MM.1S (cell line): ENCODE measurements around the gene P4HTM.

ENCODE experiments used
- DNase-seq: peaks from one replicate; pipeline ENCODE4 v3.0.0-alpha.2; 2015
- H2AFZ ChIP-seq: fragments of 300-600 bp; sonication (generic); 2 replicates; pipeline ENCODE4 v1.6.0; 2016; ENCODE audit warnings: antibody characterized with exemption, low read length
- H3F3A ChIP-seq: fragments of 300-600 bp; sonication (generic); 2 replicates; pipeline ENCODE4 v1.6.1; 2016; ENCODE audit warnings: mild to moderate bottlenecking, antibody characterized with exemption, low read length, moderate library complexity, mixed read lengths; ENCODE audit not compliant: insufficient read depth
- H3K27ac ChIP-seq: fragments of 300-600 bp; sonication (generic); 2 replicates; pipeline ENCODE4 v1.5.1; 2016; ENCODE audit warnings: mild to moderate bottlenecking, low read length
- H3K27me3 ChIP-seq: fragments of 300-600 bp; sonication (generic); replicated peaks from 2 replicates; pipeline ENCODE4 v1.6.0; 2016; ENCODE audit warnings: low read length; ENCODE audit not compliant: insufficient read depth
- H3K36me3 ChIP-seq: fragments of 300-600 bp; sonication (generic); replicated peaks from 2 replicates; pipeline ENCODE4 v1.6.1; 2016; ENCODE audit warnings: mild to moderate bottlenecking, low read length, mixed read lengths; ENCODE audit not compliant: insufficient read depth
- H3K4me1 ChIP-seq: fragments of 300-600 bp; sonication (generic); 2 replicates; pipeline ENCODE4 v1.6.1; 2016; ENCODE audit warnings: low read length, mixed read lengths
- H3K4me2 ChIP-seq: fragments of 300-600 bp; sonication (generic); 2 replicates; pipeline ENCODE4 v1.6.0; 2016; ENCODE audit warnings: low read depth, low read length
- H3K4me3 ChIP-seq: fragments of 300-600 bp; sonication (generic); 2 replicates; pipeline ENCODE4 v1.5.1; 2016; ENCODE audit warnings: low read length, mixed read lengths
- H3K79me2 ChIP-seq: fragments of 300-600 bp; sonication (generic); 2 replicates; pipeline ENCODE4 v1.6.1; 2016; ENCODE audit warnings: mixed run types, low read length, mixed read lengths
- H3K9ac ChIP-seq: fragments of 300-600 bp; sonication (generic); 2 replicates; pipeline ENCODE4 v1.6.1; 2016; ENCODE audit warnings: low read length, mixed read lengths
- H3K9me2 ChIP-seq: fragments of 300-600 bp; sonication (generic); replicated peaks from 2 replicates; pipeline ENCODE4 v1.6.1; 2016; ENCODE audit warnings: mild to moderate bottlenecking, low read length, mixed read lengths; ENCODE audit not compliant: insufficient read depth
- H3K9me3 ChIP-seq: fragments of 300-600 bp; sonication (generic); replicated peaks from 2 replicates; pipeline ENCODE4 v1.6.1; 2016; ENCODE audit warnings: mild to moderate bottlenecking, low read length, mixed read lengths; ENCODE audit not compliant: insufficient read depth
- H4K20me1 ChIP-seq: fragments of 300-600 bp; sonication (generic); 2 replicates; pipeline ENCODE4 v1.6.1; 2016; ENCODE audit warnings: mild to moderate bottlenecking, low read length, moderate library complexity, mixed read lengths; ENCODE audit not compliant: insufficient read depth
- CTCF ChIP-seq: fragments of 300-600 bp; sonication (generic); IDR thresholded peaks from 2 replicates; pipeline ENCODE4 v1.5.1; 2016; ENCODE audit warnings: antibody characterized with exemption, low read length, mixed read lengths
- EZH2 ChIP-seq: fragments of 300-600 bp; sonication (generic); optimal IDR thresholded peaks from 2 replicates; pipeline ENCODE3; 2017; ENCODE audit warnings: low read depth, mild to moderate bottlenecking, antibody characterized with exemption, low read length, mixed read lengths
- EZH2phosphoT487 ChIP-seq: fragments of 300-600 bp; sonication (generic); IDR thresholded peaks from 2 replicates; pipeline ENCODE4 v1.6.1; 2018; ENCODE audit warnings: antibody characterized with exemption, low read length

P4HTM gene

DNA sequence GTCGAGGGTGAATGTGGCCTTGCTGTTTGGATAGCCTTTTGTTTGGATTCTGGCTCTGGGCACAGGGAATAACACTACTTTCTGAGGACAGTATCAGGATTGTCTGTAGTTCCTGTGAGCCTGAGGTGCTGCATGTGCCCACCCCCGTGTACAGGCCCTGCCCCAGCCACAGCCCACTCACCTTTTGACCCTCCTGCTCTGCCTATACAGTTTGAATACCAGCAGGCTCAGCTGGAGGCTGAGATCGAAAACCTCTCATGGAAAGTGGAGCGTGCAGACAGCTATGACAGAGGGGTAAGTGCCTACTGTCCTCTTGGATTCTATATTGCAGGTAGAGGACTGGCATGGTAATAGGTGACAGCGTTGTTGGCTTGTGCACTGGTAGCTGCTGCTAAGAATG lies 7.4 kb upstream of the P4HTM start:
- Histone ChIP-seq H3K36me3 (peaks cover 4% of the 10 kb centered on the region), H3K79me2 (no peaks in the 10 kb centered on the region; the same call in 1 of the 2 replicates), H3K4me2 (no peak overlapping the region), H3K4me1 (no peaks in the 10 kb centered on the region), H2AFZ (no peak overlapping the region), H4K20me1 (no peaks in the 10 kb centered on the region), H3K9me2 (no peaks in the 10 kb centered on the region), H3K27me3 (no peaks in the 10 kb centered on the region), H3F3A (no peaks in the 10 kb centered on the region), H3K27ac (no peak overlapping the region), H3K9ac (no peak overlapping the region), H3K4me3 (no peak overlapping the region), H3K9me3 (no peaks in the 10 kb centered on the region)
- no peak for DNase-seq
- TF ChIP-seq EZH2, result no peak
- no peak for TF ChIP-seq CTCF
- no peak for TF ChIP-seq EZH2phosphoT487

GRCh38 chr3:48983096-48983495 lies 6.9 kb upstream of the P4HTM start:
- no peak overlapping the region for H3K27ac ChIP-seq
- peaks cover 4% of the 10 kb centered on the region for H3K36me3 ChIP-seq
- TF ChIP-seq EZH2 (no peak), CTCF (no peak)

DNA sequence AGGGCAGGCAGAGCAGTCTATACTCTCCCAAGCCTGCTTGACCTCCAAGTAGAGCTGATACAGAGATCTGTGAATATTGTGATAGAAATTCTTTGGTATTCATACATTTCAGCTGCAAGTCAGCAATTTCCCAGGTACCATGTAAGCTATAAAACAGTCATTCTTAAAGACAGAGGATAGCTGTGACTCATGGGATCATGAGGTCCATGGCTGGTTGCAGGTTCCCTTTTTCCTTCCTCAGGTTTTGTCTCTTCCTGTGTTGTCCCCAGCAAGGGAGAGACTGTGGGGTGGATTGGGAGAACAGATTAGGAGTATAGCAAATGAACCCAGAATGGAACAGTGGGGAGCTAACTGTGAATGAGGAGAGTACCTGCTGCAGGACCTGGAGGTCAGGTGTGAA lies 5.4 kb upstream of the P4HTM start:
- Histone ChIP-seq H3K9me2 (no peaks in the 10 kb centered on the region), H3K79me2 (peaks cover 7% of the 10 kb centered on the region), H4K20me1 (no peaks in the 10 kb centered on the region), H3K9me3 (no peaks in the 10 kb centered on the region), H3K4me3 (no peak overlapping the region), H3K27ac (no peak overlapping the region), H3F3A (peaks cover 3% of the 10 kb centered on the region; the same call in 1 of the 2 replicates), H3K4me2 (no peak overlapping the region), H3K9ac (no peak overlapping the region), H3K4me1 (peaks cover 6% of the 10 kb centered on the region; the same call in 1 of the 2 replicates), H3K27me3 (no peaks in the 10 kb centered on the region), H3K36me3 (peaks cover 4% of the 10 kb centered on the region), H2AFZ (no peak overlapping the region)
- DNase-seq, result no peak
- no peak for TF ChIP-seq EZH2phosphoT487
- no peak for TF ChIP-seq CTCF
- no peak for TF ChIP-seq EZH2

More at GRCh38 chr3:48983096-48983495, 6.9 kb upstream of the P4HTM start:
- Histone ChIP-seq H3K4me1 (no peaks in the 10 kb centered on the region), H3K79me2 (no peaks in the 10 kb centered on the region; the same call in 1 of the 2 replicates), H3F3A (peaks cover 2% of the 10 kb centered on the region; the same call in 1 of the 2 replicates), H4K20me1 (no peaks in the 10 kb centered on the region), H3K4me3 (no peak overlapping the region), H3K4me2 (no peak overlapping the region), H3K9me2 (no peaks in the 10 kb centered on the region), H3K27me3 (no peaks in the 10 kb centered on the region), H3K9me3 (no peaks in the 10 kb centered on the region), H2AFZ (no peak overlapping the region), H3K9ac (no peak overlapping the region)
- DNase-seq, result no peak
